IMR-90 (cell line): ENCODE measurements around the gene SEPTIN3. TPM values are rescaled to one million over a fixed set of nuclear protein-coding genes. Genes with fewer than 3 reads are reported as not detected.
A peak's percentile ranks its signal among the peaks of the same experiment; 100 is the strongest.

Experiments used
- ATAC-seq: fragments of 200-7000 bp; cut with Tn5 transposase; 2 replicates; pipeline ENCODE4 v1.9.1; 2020; ENCODE audit warnings: low read depth, mild to moderate bottlenecking, moderate library complexity
- BruUV-seq: library from RNA; stranded (reverse); fragments of 400-500 nt; replicated peaks from 2 replicates; lab custom pipeline; 2021; lab: Mats Ljungman, UMichigan
- CTCF ChIA-PET: fragments of 300-600 bp; formaldehyde crosslinking; extraction: SDS; loops from one replicate; lab custom pipeline; 2021; ENCODE audit warnings: antibody characterized with exemption; lab: Yijun Ruan, JAX
- POLR2A ChIA-PET: fragments of 300-600 bp; sonication (Branson Sonifier 250); formaldehyde crosslinking; loops from one replicate; lab custom pipeline; 2022; ENCODE audit warnings: antibody characterized with exemption; ENCODE audit not compliant: unreplicated experiment; lab: Charles Lee
- DNase-seq: peaks from one replicate; pipeline ENCODE4 v3.0.0; 2013
- H2AFZ ChIP-seq: replicated peaks from 2 replicates; pipeline ENCODE3; 2013; ENCODE audit warnings: low read length, mild to moderate bottlenecking; ENCODE audit not compliant: poor library complexity
- H2AK5ac ChIP-seq: 2 replicates; pipeline ENCODE4 v1.6.1; 2013; ENCODE audit warnings: low read depth, low read length, inconsistent platforms
- H2AK9ac ChIP-seq: replicated peaks from 2 replicates; pipeline ENCODE3; 2013; ENCODE audit warnings: mild to moderate bottlenecking, low read depth, low read length, moderate library complexity; ENCODE audit not compliant: poor library complexity
- H2BK120ac ChIP-seq: 2 replicates; pipeline ENCODE4 v1.6.1; 2013; ENCODE audit warnings: low read depth, low read length, inconsistent platforms
- H2BK15ac ChIP-seq: 3 replicates; pipeline ENCODE4 v1.6.1; 2013; ENCODE audit warnings: low read depth, low read length, inconsistent platforms
- H2BK20ac ChIP-seq: 2 replicates; pipeline ENCODE4 v1.6.1; 2013; ENCODE audit warnings: low read depth, mild to moderate bottlenecking, inconsistent platforms, low read length, moderate library complexity
- H2BK5ac ChIP-seq: 2 replicates; pipeline ENCODE4 v1.6.1; 2013; ENCODE audit warnings: mild to moderate bottlenecking, low read depth, low read length, inconsistent platforms; ENCODE audit not compliant: poor library complexity, severe bottlenecking
- H3K14ac ChIP-seq: replicated peaks from 2 replicates; pipeline ENCODE4 v1.6.1; 2013; ENCODE audit warnings: low read depth, low read length, inconsistent platforms
- H3K18ac ChIP-seq: 2 replicates; pipeline ENCODE4 v1.6.1; 2013; ENCODE audit warnings: low read depth, low read length, control low read depth
- H3K23ac ChIP-seq: 2 replicates; pipeline ENCODE4 v1.6.1; 2013; ENCODE audit warnings: low read depth, low read length, inconsistent platforms
- H3K27ac ChIP-seq: 2 replicates; pipeline ENCODE4 v1.5.1; 2013; ENCODE audit warnings: mild to moderate bottlenecking, control low read depth, low read length; ENCODE audit not compliant: insufficient read depth
- H3K27me3 ChIP-seq: 2 replicates; pipeline ENCODE4 v1.6.1; 2013; ENCODE audit warnings: low read length; ENCODE audit not compliant: control insufficient read depth, insufficient read depth
- H3K36me3 ChIP-seq: 2 replicates; pipeline ENCODE4 v1.6.1; 2013; ENCODE audit warnings: low read length, mixed read lengths; ENCODE audit not compliant: control insufficient read depth, insufficient read depth
- H3K4ac ChIP-seq: 2 replicates; pipeline ENCODE4 v1.6.1; 2013; ENCODE audit warnings: low read depth, low read length, inconsistent platforms
- H3K4me1 ChIP-seq: 2 replicates; pipeline ENCODE4 v1.6.1; 2013; ENCODE audit warnings: low read length, mixed read lengths; ENCODE audit not compliant: control insufficient read depth, insufficient read depth
- H3K4me2 ChIP-seq: 2 replicates; pipeline ENCODE4 v1.6.1; 2013; ENCODE audit warnings: low read depth, mild to moderate bottlenecking, control low read depth, low read length, moderate library complexity
- H3K4me3 ChIP-seq: 2 replicates; pipeline ENCODE4 v1.5.1; 2013; ENCODE audit warnings: low read depth, mild to moderate bottlenecking, control low read depth, low read length, moderate library complexity; ENCODE audit not compliant: insufficient read depth
- H3K56ac ChIP-seq: 2 replicates; pipeline ENCODE4 v1.6.1; 2013; ENCODE audit warnings: low read length, inconsistent platforms; ENCODE audit not compliant: insufficient read depth; ENCODE audit errors: extremely low read depth
- H3K79me1 ChIP-seq, 2 experiments: 2 replicates each; pipeline ENCODE4 v1.6.1; 2013; ENCODE audit warnings: low read length in 2 of 2, inconsistent platforms in 1 of 2, low read depth in 1 of 2
- H3K9ac ChIP-seq: 2 replicates; pipeline ENCODE4 v1.6.1; 2013; ENCODE audit warnings: low read depth, low read length, control low read depth
- H3K9me1 ChIP-seq: 2 replicates; pipeline ENCODE4 v1.6.1; 2013; ENCODE audit warnings: low read length, inconsistent platforms; ENCODE audit not compliant: insufficient read depth
- H3K9me3 ChIP-seq: 2 replicates; pipeline ENCODE4 v1.6.1; 2013; ENCODE audit warnings: low read length; ENCODE audit not compliant: control insufficient read depth, insufficient read depth
- H4K20me1 ChIP-seq: 2 replicates; pipeline ENCODE4 v1.6.1; 2013; ENCODE audit warnings: low read length, inconsistent platforms; ENCODE audit not compliant: insufficient read depth
- H4K5ac ChIP-seq: 2 replicates; pipeline ENCODE4 v1.6.1; 2013; ENCODE audit warnings: mild to moderate bottlenecking, low read depth, low read length, control low read depth
- H4K8ac ChIP-seq, 2 experiments: 2 replicates each; pipeline ENCODE4 v1.6.1; 2013; ENCODE audit warnings: low read depth in 2 of 2, low read length in 2 of 2, control low read depth in 1 of 2, inconsistent platforms in 1 of 2
- H4K91ac ChIP-seq: 2 replicates; pipeline ENCODE4 v1.6.1; 2013; ENCODE audit warnings: low read depth, low read length, inconsistent platforms; ENCODE audit not compliant: insufficient read depth
- BHLHE40 ChIP-seq: fragments of 150-350 bp; IDR thresholded peaks from 2 replicates; pipeline ENCODE4 v1.6.1; 2016; ENCODE audit warnings: mild to moderate bottlenecking, low read depth, low read length
- CEBPB ChIP-seq: IDR thresholded peaks from 2 replicates; pipeline ENCODE4 v1.6.1; 2012; ENCODE audit warnings: low read depth, low read length, improper control_type of control experiment
- CHD1 ChIP-seq: IDR thresholded peaks from 2 replicates; pipeline ENCODE4 v1.6.1; 2012; ENCODE audit warnings: low read depth, low read length, improper control_type of control experiment
- CTCF ChIP-seq: conservative IDR thresholded peaks from 2 replicates; pipeline ENCODE4 v1.5.1; 2012; ENCODE audit warnings: mild to moderate bottlenecking, low read depth, low read length, improper control_type of control experiment
- ELK1 ChIP-seq: fragments of 150-350 bp; IDR thresholded peaks from 2 replicates; pipeline ENCODE4 v1.6.1; 2016; ENCODE audit warnings: low read depth, mild to moderate bottlenecking, low read length, moderate library complexity, borderline replicate concordance
- FOS ChIP-seq: fragments of 150-350 bp; IDR thresholded peaks from 2 replicates; pipeline ENCODE4 v1.6.1; 2016; ENCODE audit warnings: low read depth, low read length
- MAFK ChIP-seq: IDR thresholded peaks from 2 replicates; pipeline ENCODE4 v1.6.1; 2012; ENCODE audit warnings: low read depth, low read length, improper control_type of control experiment
- MAZ ChIP-seq: IDR thresholded peaks from 2 replicates; pipeline ENCODE4 v1.6.1; 2012; ENCODE audit warnings: low read depth, mild to moderate bottlenecking, low read length, improper control_type of control experiment, moderate library complexity, borderline replicate concordance
- MXI1 ChIP-seq: IDR thresholded peaks from 2 replicates; pipeline ENCODE4 v1.6.1; 2012; ENCODE audit warnings: low read depth, mild to moderate bottlenecking, low read length, moderate library complexity, borderline replicate concordance
- NFE2L2 ChIP-seq: fragments of 150-350 bp; IDR thresholded peaks from 2 replicates; pipeline ENCODE4 v1.6.1; 2016; ENCODE audit warnings: low read depth, mild to moderate bottlenecking, low read length
- POLR2A ChIP-seq: IDR thresholded peaks from 2 replicates; pipeline ENCODE4 v1.6.1; 2012; ENCODE audit warnings: mild to moderate bottlenecking, low read depth, low read length
- RAD21 ChIP-seq: IDR thresholded peaks from 2 replicates; pipeline ENCODE4 v1.6.1; 2012; ENCODE audit warnings: low read length, improper control_type of control experiment
- RCOR1 ChIP-seq: IDR thresholded peaks from 2 replicates; pipeline ENCODE4 v1.6.1; 2012; ENCODE audit warnings: mild to moderate bottlenecking, low read length, improper control_type of control experiment; ENCODE audit not compliant: insufficient replicate concordance
- RFX5 ChIP-seq: IDR thresholded peaks from 2 replicates; pipeline ENCODE4 v1.8.0; 2012; ENCODE audit warnings: low read depth, mild to moderate bottlenecking, low read length, moderate library complexity
- SMC3 ChIP-seq: fragments of 150-350 bp; IDR thresholded peaks from 2 replicates; pipeline ENCODE4 v1.6.1; 2016; ENCODE audit warnings: low read depth, mild to moderate bottlenecking, antibody characterized with exemption, low read length, moderate library complexity
- USF2 ChIP-seq: fragments of 150-350 bp; IDR thresholded peaks from 2 replicates; pipeline ENCODE4 v1.6.1; 2017; ENCODE audit warnings: mild to moderate bottlenecking, antibody characterized with exemption, low read length, low read depth
- WGBS, 2 experiments: methylation state at CpG; one replicate each; pipeline versions ENCODE4 v1.1.5 to v1.1.7; 2013; ENCODE audit warnings: missing lambda C conversion rate in 2 of 2; ENCODE audit not compliant: insufficient read length in 1 of 2; ENCODE audit errors: extremely low coverage in 2 of 2; 5-methylcytosine and 5-hydroxymethylcytosine counted together
- dilution Hi-C: fragments of 300-500 bp; cut with HindIII; formaldehyde crosslinking; loops from one replicate; pipeline ENCODE4 v1.14.3; 2018; ENCODE audit warnings: low sequenced_read_pairs; ENCODE audit not compliant: unreplicated experiment
- in situ Hi-C: fragments of 300-500 bp; cut with MboI; formaldehyde crosslinking; loops from 3 replicates; pipeline ENCODE4 v1.14.3; 2019; ENCODE audit warnings: low sequenced_read_pairs, inconsistent platforms, mixed read lengths
- intact Hi-C: fragments of 100-400 bp; cut with micrococcal nuclease; formaldehyde crosslinking; loops from 2 replicates; pipeline ENCODE4 v1.10.0; 2022
- polyA plus RNA-seq, 3 experiments: library from polyadenylated mRNA; depleted of rRNA; stranded (reverse); fragments of >200 nt; gene quantifications; 2 replicates each; pipeline ENCODE4 v1.2.3, GENCODE V29; 2012; ENCODE audit warnings: low replicate concordance in 1 of 3
- total RNA-seq: library from RNA; depleted of rRNA; stranded (reverse); fragments of >200 nt; gene quantifications from 2 replicates; pipeline ENCODE4 v1.2.3, GENCODE V29; 2012

SEPTIN3 gene
- total and polyA plus RNA-seq, 2 of the 4 experiments (the other 2 are of a cell fraction): 0.15 to 0.18 TPM

GRCh38 chr22:42001121-42001520 is 31.9 kb downstream of the SEPTIN3 start:
- Histone ChIP-seq H3K56ac (no peak overlapping the region), H3K4me2 (no peak overlapping the region), H3K36me3 (no peaks in the 10 kb centered on the region), H3K4me3 (no peak overlapping the region), H3K4me1 (no peaks in the 10 kb centered on the region), H2BK120ac (no peak overlapping the region), H2BK15ac (no peak overlapping the region), H4K8ac (no peak overlapping the region), H3K27ac (no peak overlapping the region), H2BK20ac (no peak overlapping the region), H4K91ac (no peak overlapping the region), H2AFZ (no peak overlapping the region), H4K5ac (no peak overlapping the region), H3K9me3 (no peaks in the 10 kb centered on the region; the same call in 1 of the 2 replicates), H2AK5ac (no peak overlapping the region), H3K9ac (no peak overlapping the region), H3K9me1 (no peaks in the 10 kb centered on the region; the same call in 1 of the 2 replicates), H2BK5ac (no peak overlapping the region), H4K20me1 (no peaks in the 10 kb centered on the region), H3K27me3 (peaks cover 11% of the 10 kb centered on the region), H3K14ac (no peak overlapping the region), H3K23ac (no peak overlapping the region), H3K4ac (no peak overlapping the region), H2AK9ac (no peak overlapping the region), H3K18ac (no peak overlapping the region), H3K79me1 (no peaks in the 10 kb centered on the region)
- WGBS, 2 experiments: 67% methylated on average over 4 of the region's 8 CpGs; no CpG with 5 or more reads in 1 of the 2 experiments
- no TSS peak for BruUV-seq
- no peak for TF ChIP-seq RFX5
- no peak for TF ChIP-seq FOS
- no peak for TF ChIP-seq MXI1
- no peak for TF ChIP-seq MAFK
- no peak for TF ChIP-seq POLR2A
- no peak for TF ChIP-seq CTCF
- TF ChIP-seq RCOR1: no peak
- TF ChIP-seq CEBPB: no peak
- no peak for TF ChIP-seq USF2
- TF ChIP-seq BHLHE40: no peak
- TF ChIP-seq RAD21: no peak
- TF ChIP-seq CHD1: no peak
- TF ChIP-seq SMC3: no peak
- TF ChIP-seq ELK1: no peak
- TF ChIP-seq MAZ: no peak
- TF ChIP-seq NFE2L2: no peak
- DNase-seq (peak; percentile 56), ATAC-seq (no peak)
- ChIA-PET CTCF (no interaction called here), POLR2A (no interaction called here)
- dilution Hi-C loops (no loop called here), in situ Hi-C loops (no loop called here), intact Hi-C loops (no loop called here)
